BLaER1 treated with 17β-estradiol and CSF1 and Interleukin-3, amounts not matched to agents 10 nM and 100 nM (cell line): ENCODE data around the gene EPHA8.

Source experiments
- H3K27ac ChIP-seq, 11 experiments: shearing (Covaris generic); formaldehyde crosslinking; 2 replicates each; pipeline ENCODE4 v1.8.1; 2022
- H3K27me3 ChIP-seq, 11 experiments: shearing (Covaris generic); formaldehyde crosslinking; 2 replicates each; pipeline ENCODE4 v1.8.1; 2022
- H3K36me3 ChIP-seq, 11 experiments: shearing (Covaris generic); formaldehyde crosslinking; 2 replicates each; pipeline ENCODE4 v1.8.1; 2022
- H3K4me1 ChIP-seq, 10 experiments: shearing (Covaris generic); formaldehyde crosslinking; 2 replicates each; pipeline ENCODE4 v1.8.1; 2022
- H3K4me2 ChIP-seq, 11 experiments: shearing (Covaris generic); formaldehyde crosslinking; 2 replicates each; pipeline ENCODE4 v1.8.1; 2022
- H3K4me3 ChIP-seq, 10 experiments: shearing (Covaris generic); formaldehyde crosslinking; 2 replicates each; pipeline ENCODE4 v1.8.1; 2022
- H3K9ac ChIP-seq, 11 experiments: shearing (Covaris generic); formaldehyde crosslinking; 2 replicates each; pipeline ENCODE4 v1.8.1; 2022
- H3K9me3 ChIP-seq, 11 experiments: shearing (Covaris generic); formaldehyde crosslinking; replicated peaks in 1 of 11; 2 replicates each; pipeline ENCODE4 v1.8.1; 2022
- H4K20me1 ChIP-seq, 11 experiments: shearing (Covaris generic); formaldehyde crosslinking; 2 replicates each; pipeline ENCODE4 v1.8.1; 2022
- Cebpa-rat ChIP-seq, 11 experiments: shearing (Covaris generic); IDR thresholded peaks; 2 replicates each; pipeline ENCODE4 v1.8.1; 2022

Gene EPHA8

DNA sequence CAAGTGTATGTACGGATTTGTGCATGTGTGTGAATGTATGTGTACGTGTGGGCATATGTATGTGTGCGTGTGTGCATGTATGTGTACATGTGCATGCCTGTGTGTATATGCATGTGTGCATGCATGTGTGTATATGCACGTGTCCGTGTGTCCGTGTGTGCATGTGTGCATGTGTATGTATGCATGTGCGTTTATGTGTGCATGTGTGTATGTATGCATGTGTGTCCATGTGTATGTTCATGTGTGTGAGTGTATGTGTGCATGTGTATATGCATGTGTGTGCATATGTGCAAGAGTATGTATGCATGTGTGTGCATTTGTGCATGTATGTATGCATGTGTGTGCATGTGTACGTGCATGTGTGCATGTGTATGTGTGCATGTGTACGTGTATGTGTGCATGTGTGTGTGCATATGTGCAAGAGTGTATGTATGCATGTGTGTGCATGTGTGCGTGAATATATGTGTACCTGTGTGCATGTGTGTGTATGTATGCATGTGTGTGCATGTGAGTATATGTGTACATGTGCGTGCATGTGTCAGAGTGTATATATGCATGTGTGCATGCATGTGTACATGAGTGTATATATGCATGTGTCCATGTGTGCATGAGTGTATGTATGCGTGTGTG, 15.6 kb downstream of the EPHA8 start:
- H3K9ac ChIP-seq, result no peak overlapping the region
- H3K9me3 ChIP-seq, result peaks cover 0 to 26% (median 23%) of the 10 kb centered on the region in 11 experiments; a peak in 19 of 22 replicates
- no peaks in the 10 kb centered on the region for H3K36me3 ChIP-seq
- H4K20me1 ChIP-seq, result no peaks in the 10 kb centered on the region
- H3K4me2 ChIP-seq, result no peak overlapping the region
- no peaks in the 10 kb centered on the region for H3K27me3 ChIP-seq
- no peak overlapping the region for H3K27ac ChIP-seq
- H3K4me1 ChIP-seq, result peaks cover under 1 to 29% (median 18%) of the 10 kb centered on the region in 10 experiments
- no peak for TF ChIP-seq Cebpa-rat (IDR thresholded peaks at IDR 0.05)
- no peak overlapping the region for H3K4me3 ChIP-seq

DNA sequence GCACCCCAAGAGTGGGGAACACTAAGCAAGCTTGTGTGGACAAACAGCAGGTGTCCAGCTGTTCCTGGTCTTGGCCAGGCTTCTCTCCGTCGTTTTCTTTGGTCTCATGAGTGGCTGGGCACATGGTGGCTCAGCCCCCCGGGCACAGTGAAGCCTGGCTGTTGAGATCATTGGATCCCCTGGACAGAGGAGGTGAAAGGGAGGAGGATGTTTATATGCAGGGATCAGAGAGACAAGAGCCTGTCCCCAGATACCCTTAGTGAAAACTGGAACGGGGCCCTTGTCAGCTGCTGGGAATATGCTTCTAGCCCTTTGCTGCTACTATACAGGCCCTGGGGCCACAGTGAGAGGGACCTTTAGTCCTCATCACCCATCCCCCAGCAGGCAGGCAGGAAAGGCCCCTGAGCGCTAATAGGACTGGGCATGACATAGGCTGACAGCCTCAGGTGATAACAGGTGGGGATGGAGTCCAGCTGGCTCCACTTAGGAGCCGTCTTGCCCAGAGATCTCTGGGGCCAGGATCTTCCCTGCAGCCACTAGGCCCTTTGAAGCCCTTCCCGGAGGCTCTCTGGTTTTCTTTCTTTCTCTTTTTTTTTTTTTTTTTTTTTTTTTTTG, 16.4 kb downstream of the EPHA8 start:
- TF ChIP-seq Cebpa-rat (IDR thresholded peaks at IDR 0.05), result no peak
- Histone ChIP-seq H3K27me3 (no peaks in the 10 kb centered on the region), H3K9ac (no peak overlapping the region), H3K4me3 (no peak overlapping the region), H4K20me1 (no peaks in the 10 kb centered on the region), H3K4me1 (peaks cover 4 to 37% (median 26%) of the 10 kb centered on the region in 10 experiments; a peak in 19 of 20 replicates), H3K4me2 (no peak overlapping the region), H3K27ac (no peak overlapping the region), H3K9me3 (peaks cover 0 to 26% (median 23%) of the 10 kb centered on the region in 11 experiments; a peak in 19 of 22 replicates), H3K36me3 (no peaks in the 10 kb centered on the region)

DNA sequence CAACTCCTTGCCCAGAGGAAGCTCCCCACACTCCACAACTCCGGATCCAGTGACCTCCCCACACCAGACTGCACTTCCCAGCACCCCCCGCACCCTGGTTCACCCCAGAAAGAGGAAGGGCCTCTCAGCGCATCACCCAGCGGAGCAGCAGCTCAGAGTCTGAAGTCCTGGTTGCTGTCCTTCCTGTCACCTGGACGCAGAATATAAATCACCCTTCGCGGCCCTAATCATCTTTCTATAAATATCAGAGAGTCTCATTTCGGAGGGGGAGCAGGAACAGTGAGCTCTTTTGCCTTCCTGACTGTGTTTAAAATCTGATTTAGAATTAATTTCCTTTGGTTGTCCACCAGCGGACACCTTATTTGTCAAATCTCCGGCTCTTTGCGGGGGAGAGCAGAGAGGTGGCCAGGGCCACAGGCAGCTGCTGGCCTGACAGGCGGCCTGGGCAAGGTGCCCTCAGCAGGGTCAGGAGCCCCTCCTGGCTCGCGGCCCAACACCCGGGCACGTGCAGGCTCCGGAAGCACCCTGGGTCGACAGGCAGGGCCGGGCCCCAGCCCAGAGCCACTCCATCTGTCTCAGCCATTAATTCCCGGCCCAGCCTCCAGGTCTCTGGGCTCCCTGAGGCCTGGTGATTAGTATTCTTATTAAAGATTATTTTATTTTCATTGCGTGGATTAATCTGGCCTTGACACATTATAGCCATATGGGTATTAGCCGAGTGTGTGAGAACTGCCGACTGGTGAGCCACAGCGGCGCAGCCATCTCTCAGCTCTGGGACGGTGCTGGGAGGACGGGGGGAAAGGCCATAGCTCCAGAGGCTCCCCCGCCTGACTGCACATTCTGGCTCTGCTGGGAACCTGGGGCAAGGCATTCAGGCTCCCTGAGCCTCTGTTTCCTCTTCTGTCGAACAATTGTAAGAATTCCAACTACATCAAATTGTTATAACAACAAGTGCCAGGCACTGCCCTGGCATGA, 19.7 kb downstream of the EPHA8 start:
- Histone ChIP-seq H3K4me2 (peak overlapping the region; percentile 17 to 74 (median 46); a peak in 17 of 22 replicates), H3K9me3 (peaks cover 0 to 19% (median 16%) of the 10 kb centered on the region in 11 experiments; a peak in 19 of 22 replicates), H3K4me3 (no peak overlapping the region), H3K27me3 (no peaks in the 10 kb centered on the region), H3K4me1 (peaks cover 14 to 54% (median 41%) of the 10 kb centered on the region in 10 experiments), H3K27ac (peak overlapping the region in 3 of 11 experiments; percentile 17 to 52 (median 26); a peak in 3 of 22 replicates), H3K36me3 (no peaks in the 10 kb centered on the region), H4K20me1 (no peaks in the 10 kb centered on the region; a peak in 2 of 22 replicates), H3K9ac (peak overlapping the region in 2 of 11 experiments; percentile 14 to 27; a peak in 3 of 22 replicates)
- TF ChIP-seq Cebpa-rat (IDR thresholded peaks at IDR 0.05), result no peak

DNA sequence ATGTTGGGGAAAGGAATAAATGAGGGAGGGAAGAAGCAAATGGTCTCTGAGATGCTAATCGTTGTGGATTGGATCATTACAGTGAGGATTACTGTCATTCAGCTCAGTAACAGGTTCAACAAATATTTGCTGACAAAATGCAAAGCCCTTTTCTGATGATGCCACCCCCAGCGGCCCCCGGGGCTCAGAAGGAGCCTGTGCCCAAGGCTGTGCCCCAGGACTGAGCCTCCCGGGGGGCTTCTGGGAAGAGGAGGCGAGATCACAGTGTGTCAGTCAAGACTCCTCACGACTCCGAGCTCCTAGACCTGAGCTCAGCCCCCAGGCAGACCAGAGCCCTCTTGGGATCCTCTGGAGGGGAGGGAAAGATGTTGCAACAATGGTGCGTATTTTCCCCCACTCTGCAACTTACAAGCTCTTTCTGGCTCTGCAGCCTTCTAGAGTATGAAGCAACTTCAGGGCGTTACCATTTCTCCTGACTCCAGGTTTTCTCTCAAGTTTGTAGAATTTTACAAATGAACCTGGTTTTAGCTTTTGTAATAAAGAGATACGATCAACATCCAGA, 20.8 kb downstream of the EPHA8 start:
- H3K9me3 ChIP-seq, result peaks cover 0 to 8% (median 5%) of the 10 kb centered on the region in 11 experiments; a peak in 15 of 22 replicates
- H3K36me3 ChIP-seq, result no peaks in the 10 kb centered on the region
- peak overlapping the region in 2 of 11 experiments; percentile 15 to 27; a peak in 3 of 22 replicates for H3K9ac ChIP-seq
- no peak overlapping the region for H3K4me3 ChIP-seq
- peaks cover 14 to 54% (median 41%) of the 10 kb centered on the region in 10 experiments for H3K4me1 ChIP-seq
- peak in 7 of 11 experiments; percentile 13 to 88 (median 62); a peak in 10 of 22 replicates for TF ChIP-seq Cebpa-rat (IDR thresholded peaks at IDR 0.05)
- no peaks in the 10 kb centered on the region; a peak in 2 of 22 replicates for H4K20me1 ChIP-seq
- H3K4me2 ChIP-seq, result peak overlapping the region; percentile 10 to 74 (median 48); a peak in 17 of 22 replicates
- H3K27me3 ChIP-seq, result no peaks in the 10 kb centered on the region
- peak overlapping the region in 5 of 11 experiments; percentile 5 to 62 (median 17); a peak in 8 of 22 replicates for H3K27ac ChIP-seq

DNA sequence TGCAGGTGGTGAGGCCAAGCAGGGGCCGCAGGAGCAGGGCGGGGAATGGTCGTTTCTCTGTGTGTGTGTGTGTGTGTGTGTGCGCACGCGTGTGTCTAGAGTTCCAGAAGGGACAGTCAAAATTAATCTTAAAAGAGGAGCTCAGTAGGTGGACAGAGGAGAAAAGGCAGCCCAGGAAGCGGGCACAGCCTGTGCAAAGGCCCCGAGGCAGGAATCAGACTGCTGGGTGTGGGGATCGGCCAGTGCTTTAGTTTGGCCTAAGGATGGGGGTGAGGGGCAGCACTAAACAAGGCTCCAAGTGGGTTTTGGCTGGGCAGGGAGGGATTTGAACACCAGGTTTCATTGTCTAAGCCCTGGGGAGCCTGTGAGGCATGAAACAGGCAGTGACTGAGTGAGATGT, 21.7 kb downstream of the EPHA8 start:
- peak overlapping the region in 8 of 11 experiments; percentile 16 to 74 (median 52); a peak in 9 of 22 replicates for H3K4me2 ChIP-seq
- H3K9ac ChIP-seq, result peak overlapping the region in 1 of 11 experiments; percentile 2; a peak in 1 of 22 replicates
- peak overlapping the region in 3 of 11 experiments; percentile 5 to 62 (median 17); a peak in 3 of 22 replicates for H3K27ac ChIP-seq
- peaks cover 14 to 58% (median 43%) of the 10 kb centered on the region in 10 experiments for H3K4me1 ChIP-seq
- no peaks in the 10 kb centered on the region for H3K9me3 ChIP-seq
- no peaks in the 10 kb centered on the region for H3K27me3 ChIP-seq
- no peak for TF ChIP-seq Cebpa-rat (IDR thresholded peaks at IDR 0.05)
- H3K36me3 ChIP-seq, result no peaks in the 10 kb centered on the region
- H4K20me1 ChIP-seq, result peaks cover 0 to 2% (median 0%) of the 10 kb centered on the region in 11 experiments; a peak in 2 of 22 replicates
- no peak overlapping the region for H3K4me3 ChIP-seq

DNA sequence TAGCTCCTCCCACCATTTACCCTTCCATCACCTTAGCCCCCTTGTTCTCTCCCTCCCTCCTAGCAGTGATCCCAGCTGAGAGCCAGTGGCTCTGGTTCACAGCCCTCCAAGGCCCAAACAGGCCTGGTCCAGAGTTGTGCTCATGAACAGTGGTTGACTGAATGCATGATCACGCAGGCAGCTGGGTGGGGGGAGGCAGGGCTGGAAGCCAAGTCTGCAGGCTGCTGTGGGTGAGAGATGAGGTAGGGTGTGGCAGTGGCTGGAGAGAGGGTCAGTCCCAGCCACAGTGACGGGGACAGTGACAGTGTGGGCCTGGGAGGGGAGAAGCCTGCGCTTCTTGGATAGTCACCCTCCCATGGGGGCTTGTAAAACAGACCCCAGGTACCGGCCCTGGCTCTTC, 22.2 kb downstream of the EPHA8 start:
- no peak for TF ChIP-seq Cebpa-rat (IDR thresholded peaks at IDR 0.05)

DNA sequence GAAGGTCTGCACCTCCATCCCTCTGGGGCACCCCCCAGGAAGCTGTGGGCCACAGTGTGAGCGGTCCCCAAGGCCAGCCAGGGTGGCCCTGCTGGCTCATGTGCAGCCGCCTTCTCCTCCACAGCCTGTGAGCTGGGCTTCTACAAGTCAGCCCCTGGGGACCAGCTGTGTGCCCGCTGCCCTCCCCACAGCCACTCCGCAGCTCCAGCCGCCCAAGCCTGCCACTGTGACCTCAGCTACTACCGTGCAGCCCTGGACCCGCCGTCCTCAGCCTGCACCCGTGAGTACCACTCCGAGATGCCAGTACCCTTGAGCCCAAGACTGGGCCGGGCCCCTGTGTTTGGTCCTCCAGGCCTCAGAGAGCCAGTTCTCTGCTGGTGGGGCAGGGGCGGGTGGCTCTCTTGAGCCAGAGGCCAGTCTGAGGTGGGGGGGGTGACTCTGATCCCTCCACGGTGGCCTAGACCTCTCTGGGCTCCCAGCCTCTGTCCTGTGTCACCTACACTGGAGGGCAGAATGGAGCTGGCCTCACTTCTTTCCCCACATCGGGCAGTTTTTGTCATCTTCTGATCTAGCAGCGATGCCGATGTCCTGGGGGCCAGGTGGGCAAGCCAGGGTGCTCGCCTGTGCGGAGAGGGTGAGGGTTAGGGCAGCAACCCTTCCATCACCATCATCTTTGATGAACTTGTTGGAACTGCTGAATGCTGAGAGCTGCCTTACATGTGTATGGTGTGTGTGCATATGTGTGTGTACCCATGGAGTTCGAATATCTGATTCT, 23.3 kb downstream of the EPHA8 start:
- Histone ChIP-seq H3K4me2 (peak overlapping the region in 10 of 11 experiments; percentile 2 to 66 (median 44); a peak in 16 of 22 replicates), H3K27me3 (no peaks in the 10 kb centered on the region), H3K4me3 (no peak overlapping the region), H3K36me3 (no peaks in the 10 kb centered on the region), H4K20me1 (peaks cover 0 to 4% (median 0%) of the 10 kb centered on the region in 11 experiments; a peak in 2 of 22 replicates), H3K9me3 (no peaks in the 10 kb centered on the region), H3K4me1 (peaks cover 14 to 60% (median 44%) of the 10 kb centered on the region in 10 experiments), H3K9ac (peak overlapping the region in 2 of 11 experiments; percentile 33 to 39; a peak in 2 of 22 replicates), H3K27ac (no peak overlapping the region)
- TF ChIP-seq Cebpa-rat (IDR thresholded peaks at IDR 0.05), result no peak

More for the DNA sequence above, 22.2 kb downstream of the EPHA8 start:
- Histone ChIP-seq H3K36me3 (no peaks in the 10 kb centered on the region), H3K4me2 (peak overlapping the region in 5 of 11 experiments; percentile 17 to 66 (median 53); a peak in 3 of 22 replicates), H3K27ac (no peak overlapping the region; a peak in 2 of 22 replicates), H3K4me1 (peaks cover 14 to 63% (median 44%) of the 10 kb centered on the region in 10 experiments), H3K27me3 (no peaks in the 10 kb centered on the region), H3K9ac (no peak overlapping the region; a peak in 1 of 22 replicates), H3K9me3 (no peaks in the 10 kb centered on the region), H3K4me3 (no peak overlapping the region), H4K20me1 (peaks cover 0 to 4% (median 0%) of the 10 kb centered on the region in 11 experiments; a peak in 2 of 22 replicates)
